ELR (cell line): ENCODE results near the gene RBM38.
"Not testable (repeated sequence)": the region's sequence is repeated elsewhere in the genome, so short reads cannot be mapped to it uniquely, and the experiment has no call there.

ENCODE experiments used
- DNase-seq: peaks from one replicate; pipeline ENCODE4 v3.0.0-alpha.2; 2015; ENCODE audit warnings: low read depth

Gene RBM38

GRCh38 chr20:57390604-57391438, at the start of gene RBM38:
Gene RBM38 (plus strand): TSS chr20:57391396. CDS start chr20:57391582, 186 bp downstream.
- DNase-seq = peak; percentile 79

- DNase-seq = no peak
Observed at GRCh38 chr20:57341663-57342062, 49.5 kb upstream of the RBM38 start.

DNA sequence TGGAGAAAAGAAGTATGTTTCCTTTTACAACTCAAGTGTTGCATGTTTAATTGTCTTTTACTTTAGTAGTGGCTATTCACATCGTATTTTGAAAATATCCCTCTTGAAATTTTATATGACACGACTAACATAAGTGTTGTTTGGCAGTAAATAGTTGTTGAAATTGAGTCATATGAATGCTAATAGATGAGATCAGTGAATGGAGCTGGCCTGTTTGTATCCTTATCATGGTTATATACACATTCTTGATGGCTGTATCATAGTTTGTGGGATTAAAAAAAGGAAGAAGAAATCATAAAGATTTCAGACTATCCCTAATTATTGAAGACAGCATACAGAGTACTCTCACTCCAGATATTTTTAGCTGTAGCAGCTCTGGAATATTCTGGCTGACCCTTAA, 48.4 kb upstream of the RBM38 start:
- peak; percentile 75 for DNase-seq

DNA sequence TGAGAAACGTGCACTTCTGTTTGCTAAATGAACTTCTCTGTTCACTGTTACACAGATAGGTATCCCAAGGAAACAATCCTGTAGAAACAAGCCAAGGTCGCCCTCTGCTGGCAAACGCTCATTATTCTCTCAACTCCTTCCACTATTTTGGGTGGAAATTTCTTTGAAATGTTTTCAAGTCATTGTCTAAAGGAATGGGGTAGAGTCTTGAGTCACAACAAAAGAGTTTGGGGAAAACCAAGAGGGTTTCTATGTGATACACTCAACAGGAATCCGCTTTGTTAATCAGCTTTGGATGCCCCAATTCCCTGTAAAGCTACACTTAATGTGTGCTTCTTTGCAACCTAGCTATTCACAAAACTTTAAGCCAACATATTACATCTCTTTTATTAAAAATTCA, 44.7 kb upstream of the RBM38 start:
- DNase-seq = peak; percentile 84

DNA sequence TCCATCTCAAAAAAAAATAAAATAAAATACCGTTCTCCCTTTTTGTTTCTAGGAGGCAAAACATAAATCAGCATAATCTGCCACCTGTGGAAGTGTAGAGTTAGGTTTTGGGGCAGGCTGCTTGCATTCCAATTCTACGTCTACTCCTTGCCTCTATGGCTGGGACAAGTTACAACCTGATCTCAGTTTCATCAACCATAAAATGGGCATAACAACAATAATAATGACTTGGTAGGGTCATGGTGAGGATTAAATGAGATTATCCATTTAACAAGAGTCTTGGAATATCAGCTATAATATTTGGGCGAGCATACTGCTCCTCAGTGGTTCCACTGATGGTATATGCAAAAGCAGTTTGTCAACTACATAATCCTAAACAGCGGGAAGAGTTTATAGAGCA, 43.8 kb upstream of the RBM38 start:
- DNase-seq = no peak

DNA sequence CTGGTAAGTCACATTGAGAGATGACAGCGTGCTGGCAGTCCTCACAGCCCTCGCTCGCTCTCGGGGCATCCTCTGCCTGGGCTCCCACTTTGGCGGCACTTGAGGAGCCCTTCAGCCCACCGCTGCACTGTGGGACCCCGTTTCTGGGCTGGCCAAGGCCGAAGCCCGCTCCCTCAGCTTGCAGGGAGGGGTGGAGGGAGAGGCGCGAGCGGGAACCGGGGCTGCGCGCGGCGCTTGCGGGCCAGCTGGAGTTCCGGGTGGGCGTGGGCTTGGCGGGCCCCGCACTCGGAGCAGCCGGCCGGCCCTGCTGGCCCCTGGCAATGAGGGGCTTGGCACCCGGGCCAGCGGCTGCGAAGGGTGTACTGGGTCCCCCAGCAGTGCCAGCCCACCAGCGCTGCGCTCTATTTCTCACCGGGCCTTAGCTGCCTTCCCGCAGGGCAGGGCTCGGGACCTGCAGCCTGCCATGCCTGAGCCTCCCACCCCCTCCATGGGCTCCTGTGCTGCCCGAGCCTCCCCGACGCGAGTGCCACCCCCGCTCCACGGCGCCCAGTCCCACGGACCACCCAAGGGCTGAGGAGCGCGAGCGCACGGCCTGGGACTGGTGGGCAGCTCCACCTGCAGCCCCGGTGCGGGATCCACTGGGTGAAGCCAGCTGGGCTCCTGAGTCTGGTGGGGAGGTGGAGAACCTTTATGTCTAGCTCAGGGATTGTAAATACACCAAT, 42.8 kb upstream of the RBM38 start:
- not testable (repeated sequence) for DNase-seq

GRCh38 chr20:57348922-57349574, 42.1 kb upstream of the RBM38 start:
- not testable (repeated sequence) for DNase-seq

DNA sequence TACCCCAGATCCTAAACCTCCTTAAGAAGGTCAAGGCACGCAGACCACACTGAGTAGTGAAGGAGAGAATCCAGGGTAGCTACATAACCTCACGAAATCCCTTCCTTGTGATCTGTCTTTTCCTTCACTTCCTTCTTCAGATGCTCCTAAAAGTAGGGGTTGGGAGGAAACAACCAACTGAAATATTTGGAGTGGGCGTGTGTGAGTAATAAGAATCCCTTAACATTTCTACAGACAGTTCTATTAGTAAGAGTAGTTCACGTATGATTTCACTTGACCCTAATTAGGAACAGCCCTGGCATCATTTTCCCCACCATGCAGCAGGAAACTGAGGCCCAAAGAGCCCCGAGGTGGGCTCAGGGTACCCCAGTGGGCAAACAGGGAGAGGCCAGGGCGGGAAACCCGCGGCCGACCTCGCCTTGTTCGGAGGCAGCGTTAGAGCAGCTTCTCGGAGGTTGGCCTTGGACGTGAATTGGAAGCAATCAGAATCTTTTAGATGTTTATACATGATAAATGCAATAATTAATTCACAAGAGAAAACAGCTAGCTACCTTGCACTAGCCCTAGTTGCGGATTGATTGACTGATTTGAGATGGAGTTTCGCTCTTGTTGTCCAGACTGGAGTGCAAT, 41.0 kb upstream of the RBM38 start:
- DNase-seq = peak; percentile 28

GRCh38 chr20:57350726-57351041, 40.5 kb upstream of the RBM38 start:
- DNase-seq = not testable (repeated sequence)

GRCh38 chr20:57351042-57351783, 40.0 kb upstream of the RBM38 start, which contains the start of gene RAE1:
Gene RAE1 (plus strand): TSS chr20:57351255. CDS start chr20:57354039, 2,784 bp downstream.
- DNase-seq = peak; percentile 97

- no peak for DNase-seq
Observed at GRCh38 chr20:57352305-57352704, 38.9 kb upstream of the RBM38 start.

- DNase-seq = no peak
Observed at GRCh38 chr20:57353351-57353750, 37.8 kb upstream of the RBM38 start.

GRCh38 chr20:57361517-57361916, 29.7 kb upstream of the RBM38 start:
- DNase-seq = peak; percentile 94

GRCh38 chr20:57364451-57364850, 26.7 kb upstream of the RBM38 start:
- no peak for DNase-seq

GRCh38 chr20:57369596-57369995, 21.6 kb upstream of the RBM38 start:
- no peak for DNase-seq

DNA sequence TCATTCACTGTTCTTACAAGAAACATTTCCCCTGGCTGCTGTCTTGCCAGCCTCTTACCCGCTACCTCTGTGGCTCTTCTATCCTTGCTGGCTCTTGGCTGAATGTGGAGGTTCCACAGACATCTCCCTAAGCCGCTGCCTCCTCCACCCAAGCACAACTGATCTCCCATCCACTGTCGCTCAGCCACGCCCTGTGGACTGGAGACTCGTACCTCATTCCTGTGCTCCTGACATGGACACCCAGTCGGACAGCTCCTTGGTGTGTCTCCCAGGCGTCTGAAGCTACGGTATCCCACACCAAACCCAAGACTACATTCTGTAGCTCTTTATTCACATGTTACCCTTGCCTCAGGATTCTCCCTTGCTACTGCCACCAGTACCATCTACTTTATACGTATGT, 20.9 kb upstream of the RBM38 start:
- DNase-seq = no peak

- no peak for DNase-seq
Observed at GRCh38 chr20:57371363-57371762, 19.8 kb upstream of the RBM38 start.

DNA sequence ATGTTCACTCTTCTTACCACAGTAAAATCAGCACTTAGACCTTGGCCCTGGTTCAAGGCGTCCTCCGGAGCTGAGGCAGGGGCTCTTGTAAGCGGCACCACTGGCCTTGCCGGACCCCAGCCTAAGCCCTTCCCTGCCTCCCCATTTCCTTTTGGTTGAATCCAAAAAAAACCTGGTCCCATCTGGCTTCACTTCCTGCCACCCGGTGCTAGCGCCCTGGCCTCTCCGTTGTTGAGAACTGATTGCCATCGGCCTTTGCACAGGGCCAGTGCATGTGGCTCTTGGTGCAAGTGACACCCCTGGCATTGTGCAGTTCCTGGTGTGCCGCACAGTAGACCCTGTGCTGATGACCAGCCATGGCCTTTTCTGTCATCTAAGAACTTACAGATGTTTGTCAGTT, 19.0 kb upstream of the RBM38 start:
- no peak for DNase-seq

DNA sequence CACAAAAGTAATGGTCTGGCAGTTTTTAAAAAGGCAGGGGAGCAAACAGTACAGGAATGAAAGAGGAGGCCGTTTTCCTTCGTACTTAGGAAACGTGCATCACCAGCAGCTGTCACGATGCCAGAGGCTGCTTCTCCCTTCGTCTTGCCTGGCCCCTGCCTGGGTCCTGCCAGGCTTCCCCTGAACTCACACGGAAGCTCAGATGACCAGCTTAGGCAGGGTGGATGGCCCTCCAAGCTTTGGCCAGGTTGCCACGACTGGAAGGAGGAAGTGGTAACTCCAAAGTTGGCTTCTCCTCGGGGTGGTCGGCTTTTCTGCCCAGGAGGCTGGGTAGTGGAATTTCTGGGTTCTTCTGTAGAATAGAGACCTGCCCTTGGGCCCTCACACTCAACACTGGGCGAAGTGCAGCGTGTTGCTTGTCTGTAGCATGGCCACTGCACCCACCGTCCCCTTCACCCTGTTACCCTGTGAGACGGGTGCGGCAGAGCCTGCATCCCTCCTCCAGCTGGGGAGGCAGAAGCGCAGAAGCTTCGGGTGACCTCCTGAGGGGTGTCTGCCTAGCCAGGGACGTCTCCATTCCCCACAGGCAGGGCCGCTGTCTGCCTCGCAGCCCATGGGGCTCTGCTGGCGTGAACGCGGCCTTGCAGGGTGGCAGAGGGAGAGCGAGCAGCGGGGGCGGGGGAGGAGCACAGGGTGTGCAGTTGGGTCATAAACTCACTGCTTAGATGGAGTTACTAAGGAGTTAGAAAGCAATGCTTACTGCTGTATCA, 18.4 kb upstream of the RBM38 start:
- DNase-seq = no peak

GRCh38 chr20:57374343-57374930, 16.8 kb upstream of the RBM38 start:
- no peak for DNase-seq
